ENCODE measurements around the gene RPL13A. TPM values are rescaled to one million over a fixed set of nuclear protein-coding genes. Genes with fewer than 3 reads are reported as not detected.

RPL13A gene
- total RNA-seq, 1 experiment from 2014 or later: 3,286 TPM

- H3K79me2 ChIP-seq (ENCODE audit: insufficient read depth, low read length): peaks cover 18% of the 10 kb centered on the region
- peaks cover 13 to 20% of the 10 kb centered on the region in 2 experiments for H3K4me1 Mint-ChIP-seq
- H2BK120ac ChIP-seq (ENCODE audit: low read depth, low read length, poor library complexity, severe bottlenecking): no peak overlapping the region
- no peaks in the 10 kb centered on the region for H3K79me1 ChIP-seq (ENCODE audit: insufficient read depth, low read depth, low read length, poor library complexity, severe bottlenecking)
- H3K4ac ChIP-seq (ENCODE audit: low read depth, low read length): no peak overlapping the region
- no peak overlapping the region for H2BK5ac ChIP-seq (ENCODE audit: insufficient read length, low read length)
- no peak overlapping the region for H2BK15ac ChIP-seq (ENCODE audit: low read depth, low read length)
- no peak overlapping the region for H4K5ac ChIP-seq (ENCODE audit: insufficient read length, low read depth, low read length)
- H3K9ac ChIP-seq (ENCODE audit: extremely low read depth, insufficient read length, low read length): no peak overlapping the region
- H4K8ac ChIP-seq (replicated peaks; ENCODE audit: insufficient read length, low read depth, low read length): peak overlapping the region; percentile 7
- H3K56ac ChIP-seq (ENCODE audit: insufficient read length, low read depth, low read length): no peak overlapping the region
- no CpG with 5 or more reads among the region's 27 CpGs for WGBS (ENCODE audit: extremely low coverage, insufficient read length, low lambda C conversion rate)
- H3K36me3 Mint-ChIP-seq (ENCODE audit: insufficient read depth in 1 of 3, low read depth in 3 of 3): peaks cover 53 to 58% (median 55%) of the 10 kb centered on the region in 3 experiments
- peak; percentile 29 for DNase-seq
- H2BK12ac ChIP-seq (ENCODE audit: insufficient read length, low read depth, low read length): no peak overlapping the region
- no peaks in the 10 kb centered on the region for H3K27me3 ChIP-seq (ENCODE audit: insufficient read depth, low read length)
- peaks cover 13% of the 10 kb centered on the region for H3K23me2 ChIP-seq (ENCODE audit: insufficient read length, low read depth, low read length, poor library complexity, severe bottlenecking)
- H4K91ac ChIP-seq (ENCODE audit: insufficient read length, low read depth, low read length): no peak overlapping the region
- no peak overlapping the region for H2AK5ac ChIP-seq (ENCODE audit: insufficient read length, low read length)
- peak overlapping the region; percentile 100 for H3K4me2 ChIP-seq (ENCODE audit: insufficient read depth, insufficient read length, low read length)
- H3K27ac ChIP-seq (ENCODE audit: insufficient read length, low read depth, low read length): peak overlapping the region; percentile 52
- H3K9me3 ChIP-seq (ENCODE audit: control insufficient read depth, low read depth, low read length): no peaks in the 10 kb centered on the region
- H3K4me3 Mint-ChIP-seq: peak overlapping the region; percentile 91 to 96
- no peak overlapping the region for H3T11ph ChIP-seq (ENCODE audit: low read length)
- no peak overlapping the region for H3K23ac ChIP-seq (ENCODE audit: insufficient read length, low read depth, low read length)
- peak overlapping the region; percentile 99 to 100 (median 100) for H3K27ac Mint-ChIP-seq
- no peak overlapping the region for H3K14ac ChIP-seq (ENCODE audit: insufficient read depth, low read length)
- no peak overlapping the region for H3K18ac ChIP-seq (ENCODE audit: insufficient read length, low read depth, low read length)
- H3K9me3 Mint-ChIP-seq: peaks cover 12 to 14% of the 10 kb centered on the region in 2 experiments; a peak in 4 of 5 replicates
- H2AFZ ChIP-seq (ENCODE audit: low read length): no peak overlapping the region
- TF ChIP-seq CTCF (conservative IDR thresholded peaks at IDR 0.05): no peak
- peaks cover 11% of the 10 kb centered on the region; the same call in 1 of the 2 replicates for H3K27me3 Mint-ChIP-seq (ENCODE audit: low read depth)
- H3K4me1 ChIP-seq (ENCODE audit: insufficient read depth, low read length): no peaks in the 10 kb centered on the region
- no peak overlapping the region for H2BK20ac ChIP-seq (ENCODE audit: low read depth, low read length, poor library complexity, severe bottlenecking)
- no peaks in the 10 kb centered on the region for H4K20me1 ChIP-seq (ENCODE audit: control insufficient read depth, insufficient read depth, insufficient read length)
These were observed 3.0 kb downstream of the RPL13A start for GRCh38 chr19:49490287-49491029.

All from H9 (cell line).